ENCODE measurements around the gene SLC46A1. TPM values are rescaled to one million over a fixed set of nuclear protein-coding genes. Genes with fewer than 3 reads are reported as not detected.

Gene SLC46A1
- total and polyA plus RNA-seq, 2 experiments from 2014 or later = 3.3 to 12.5 TPM

DNA sequence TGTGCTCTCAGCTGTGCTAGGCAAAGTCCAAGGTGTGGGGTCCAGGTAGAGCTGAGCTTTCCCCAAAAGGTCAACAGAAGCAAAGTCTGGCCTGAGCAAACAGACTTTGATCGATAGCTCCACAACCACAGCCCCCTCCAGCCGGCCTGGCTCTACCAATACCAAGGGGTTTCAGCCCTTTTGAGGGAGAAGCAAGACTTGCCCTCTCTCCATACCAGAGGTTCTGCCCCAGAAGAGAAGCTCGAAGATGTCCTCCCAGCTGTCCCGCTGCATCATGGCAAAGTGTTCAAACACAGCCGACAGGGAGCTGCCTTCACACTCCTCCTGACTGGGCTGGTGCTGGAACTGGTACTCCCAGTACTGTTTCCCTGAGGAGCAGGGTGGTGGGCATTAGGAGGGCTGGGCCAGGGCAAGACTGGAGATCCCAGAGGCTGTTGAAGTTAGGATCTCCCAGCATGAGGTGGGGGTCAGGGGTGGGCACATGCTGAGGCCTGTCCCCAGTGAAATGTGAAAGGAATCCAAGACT lies 37.6 kb downstream of the SLC46A1 start:
- Histone ChIP-seq H3K4me2 (no peak overlapping the region), H3K9me2 (ENCODE audit: insufficient read depth) (no peaks in the 10 kb centered on the region), H4K20me1 (replicated peaks; ENCODE audit: insufficient read depth) (peaks cover 7% of the 10 kb centered on the region; the same call in 1 of the 2 replicates), H3K79me2 (replicated peaks; ENCODE audit: insufficient read depth) (no peaks in the 10 kb centered on the region), H3K36me3 (ENCODE audit: insufficient read depth) (no peaks in the 10 kb centered on the region), H3K27ac (ENCODE audit: low read depth) (no peak overlapping the region), H3K4me3 (no peak overlapping the region), H3F3A (replicated peaks; ENCODE audit: low read depth) (no peaks in the 10 kb centered on the region; the same call in 1 of the 2 replicates), H3K4me1 (ENCODE audit: insufficient read depth) (peaks cover 9% of the 10 kb centered on the region; the same call in 1 of the 2 replicates), H2AFZ (no peak overlapping the region), H3K27me3 (ENCODE audit: insufficient read depth) (peaks cover 12% of the 10 kb centered on the region)
- DNase-seq (ENCODE audit: low spot score) = no peak
- Mint-ChIP-seq H3K36me3 (ENCODE audit: low read depth) (no peaks in the 10 kb centered on the region), H3K9me3 (no peaks in the 10 kb centered on the region), H3K27ac (no peak overlapping the region), H3K4me3 (no peak overlapping the region), H3K4me1 (peaks cover 18% of the 10 kb centered on the region), H3K27me3 (ENCODE audit: insufficient read depth, low read depth, poor library complexity) (peaks cover 26% of the 10 kb centered on the region)
- no peak for ATAC-seq
- TF ChIP-seq ZNF331 (CRISPR knock-in tag; IDR thresholded peaks at IDR 0.05; ENCODE audit: low read depth) (no peak), STAT1 (IDR thresholded peaks at IDR 0.05; ENCODE audit: unreplicated experiment) (no peak), CREB1 (CRISPR knock-in tag; IDR thresholded peaks at IDR 0.05; ENCODE audit: low read depth) (no peak), ZNF114 (CRISPR knock-in tag; IDR thresholded peaks at IDR 0.05) (no peak)
- TF ChIP-seq, protein P1, sequence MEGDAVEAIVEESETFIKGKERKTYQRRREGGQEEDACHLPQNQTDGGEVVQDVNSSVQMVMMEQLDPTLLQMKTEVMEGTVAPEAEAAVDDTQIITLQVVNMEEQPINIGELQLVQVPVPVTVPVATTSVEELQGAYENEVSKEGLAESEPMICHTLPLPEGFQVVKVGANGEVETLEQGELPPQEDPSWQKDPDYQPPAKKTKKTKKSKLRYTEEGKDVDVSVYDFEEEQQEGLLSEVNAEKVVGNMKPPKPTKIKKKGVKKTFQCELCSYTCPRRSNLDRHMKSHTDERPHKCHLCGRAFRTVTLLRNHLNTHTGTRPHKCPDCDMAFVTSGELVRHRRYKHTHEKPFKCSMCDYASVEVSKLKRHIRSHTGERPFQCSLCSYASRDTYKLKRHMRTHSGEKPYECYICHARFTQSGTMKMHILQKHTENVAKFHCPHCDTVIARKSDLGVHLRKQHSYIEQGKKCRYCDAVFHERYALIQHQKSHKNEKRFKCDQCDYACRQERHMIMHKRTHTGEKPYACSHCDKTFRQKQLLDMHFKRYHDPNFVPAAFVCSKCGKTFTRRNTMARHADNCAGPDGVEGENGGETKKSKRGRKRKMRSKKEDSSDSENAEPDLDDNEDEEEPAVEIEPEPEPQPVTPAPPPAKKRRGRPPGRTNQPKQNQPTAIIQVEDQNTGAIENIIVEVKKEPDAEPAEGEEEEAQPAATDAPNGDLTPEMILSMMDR (conservative IDR thresholded peaks at IDR 0.05; ENCODE audit: low read depth in 2 of 2) = no peak

DNA sequence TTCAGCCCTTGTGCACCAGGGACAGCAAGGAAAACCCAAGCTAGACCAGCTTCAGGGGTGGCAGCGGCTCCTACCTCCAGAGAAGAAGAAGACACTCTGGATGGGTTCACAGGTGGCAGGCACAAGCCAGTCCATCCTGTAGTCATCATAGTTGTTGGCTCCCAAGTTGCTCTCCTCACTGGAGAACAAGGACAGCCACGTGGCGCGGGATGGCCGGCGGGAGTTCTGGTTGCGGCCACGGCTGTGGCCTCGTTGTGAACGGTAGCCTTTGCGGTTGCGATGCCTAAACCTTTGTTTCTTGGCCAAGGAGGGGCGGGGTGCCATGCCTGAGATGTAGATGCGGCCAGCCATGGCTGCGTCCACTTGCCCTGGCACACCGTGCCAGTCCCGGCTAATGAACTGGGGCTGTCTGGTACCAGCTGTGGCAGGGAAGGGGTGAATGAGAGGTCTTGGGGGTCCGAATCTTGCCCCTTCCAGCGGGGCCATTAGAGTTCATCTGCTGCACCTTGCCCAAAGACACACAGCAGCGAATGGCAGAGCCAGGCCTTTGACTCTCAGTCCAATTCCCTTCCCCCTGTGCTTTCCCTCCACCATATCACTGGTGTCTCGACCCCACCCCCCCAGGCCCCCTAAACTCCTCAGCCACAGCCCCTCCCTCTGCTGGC lies 38.2 kb downstream of the SLC46A1 start:
- no peak overlapping the region for H2AFZ ChIP-seq
- ATAC-seq (no peak), DNase-seq (ENCODE audit: low spot score) (no peak)
- no peak overlapping the region for H3K4me3 ChIP-seq
- Mint-ChIP-seq H3K27ac (no peak overlapping the region), H3K9me3 (no peaks in the 10 kb centered on the region), H3K4me1 (peaks cover 14% of the 10 kb centered on the region), H3K27me3 (ENCODE audit: insufficient read depth, low read depth, poor library complexity) (peaks cover 20% of the 10 kb centered on the region), H3K36me3 (ENCODE audit: low read depth) (0 out of 3 replicates have a peak, but pooled peaks cover 2% of the 10 kb centered on the region), H3K4me3 (no peak overlapping the region)
- H3K9me2 ChIP-seq (ENCODE audit: insufficient read depth) = no peaks in the 10 kb centered on the region
- H4K20me1 ChIP-seq (replicated peaks; ENCODE audit: insufficient read depth) = 0 out of 2 replicates have a peak, but pooled peaks cover 1% of the 10 kb centered on the region
- H3F3A ChIP-seq (replicated peaks; ENCODE audit: low read depth) = no peaks in the 10 kb centered on the region; the same call in 1 of the 2 replicates
- no peaks in the 10 kb centered on the region for H3K79me2 ChIP-seq (replicated peaks; ENCODE audit: insufficient read depth)
- H3K36me3 ChIP-seq (ENCODE audit: insufficient read depth) = no peaks in the 10 kb centered on the region
- H3K4me2 ChIP-seq = no peak overlapping the region
- H3K4me1 ChIP-seq (ENCODE audit: insufficient read depth) = peaks cover 9% of the 10 kb centered on the region; the same call in 1 of the 2 replicates
- H3K27ac ChIP-seq (ENCODE audit: low read depth) = no peak overlapping the region
- no peak for TF ChIP-seq JUNB (IDR thresholded peaks at IDR 0.05; ENCODE audit: unreplicated experiment)
- TF ChIP-seq POLR2AphosphoS5 (IDR thresholded peaks at IDR 0.05; ENCODE audit: low read depth) = no peak
- TF ChIP-seq NANOG (IDR thresholded peaks at IDR 0.05; ENCODE audit: borderline replicate concordance) = no peak
- no peak for TF ChIP-seq ZNF331 (CRISPR knock-in tag; IDR thresholded peaks at IDR 0.05; ENCODE audit: low read depth)
- H3K27me3 ChIP-seq (ENCODE audit: insufficient read depth) = peaks cover 6% of the 10 kb centered on the region

All from GM23338 (cell line).